Thoracic aorta (tissue), 2 donors: ENCODE results near the gene RRP36. TPM values are rescaled to one million over a fixed set of nuclear protein-coding genes. Genes with fewer than 3 reads are reported as not detected.

Experiments used
- ATAC-seq: fragments of 150-250 bp; one replicate; pipeline ENCODE4 v1.8.0; 2017; ENCODE audit warnings: low read depth; ENCODE audit not compliant: insufficient number of reproducible peaks, low FRiP score
- DNase-seq: peaks from one replicate; pipeline ENCODE4 v3.0.0-alpha.2; 2020; ENCODE audit warnings: low spot score
- H3K27ac ChIP-seq, 2 donors: fragments of 200-600 bp; sonication (generic); 1 replicate in 1 of 2; 2 replicates in 1 of 2; pipeline ENCODE4 v1.5.1; 2016; ENCODE audit warnings: mild to moderate bottlenecking in 2 of 2, moderate library complexity in 2 of 2
- H3K27me3 ChIP-seq: fragments of 200-600 bp; sonication (generic); replicated peaks from 2 replicates; pipeline ENCODE4 v1.6.0; 2016; ENCODE audit warnings: mild to moderate bottlenecking; ENCODE audit not compliant: insufficient read depth
- H3K36me3 ChIP-seq: fragments of 200-600 bp; sonication (generic); one replicate; pipeline ENCODE4 v1.5.1; 2016
- H3K4me1 ChIP-seq, 2 donors: fragments of 200-600 bp; sonication (generic); 1 replicate in 1 of 2; 2 replicates in 1 of 2; pipeline versions ENCODE4 v1.5.1 to v1.6.0; 2016; ENCODE audit warnings: low read depth in 2 of 2, mild to moderate bottlenecking in 1 of 2; ENCODE audit not compliant: control insufficient read depth in 1 of 2
- H3K4me3 ChIP-seq: fragments of 200-600 bp; sonication (generic); 2 replicates; pipeline ENCODE4 v1.5.1; 2016; ENCODE audit warnings: mild to moderate bottlenecking
- H3K9me3 ChIP-seq: fragments of 200-600 bp; sonication (generic); 2 replicates; pipeline ENCODE4 v1.5.1; 2016
- total RNA-seq, 2 donors: library from RNA; depleted of rRNA; stranded (reverse); fragments of >200 nt; gene quantifications; one replicate each; pipeline versions ENCODE4 v1.1.0 to v1.2.3, GENCODE V29; 2016
- TF ChIP-seq, protein P1 (sequence below): fragments of 200-600 bp; sonication (generic); IDR thresholded peaks from one replicate; pipeline ENCODE4 v1.5.1; 2019; ENCODE audit warnings: antibody characterized with exemption

The RRP36 gene
- total RNA-seq, 2 donors from 2014 or later = 61.6 to 76.2 TPM

DNA sequence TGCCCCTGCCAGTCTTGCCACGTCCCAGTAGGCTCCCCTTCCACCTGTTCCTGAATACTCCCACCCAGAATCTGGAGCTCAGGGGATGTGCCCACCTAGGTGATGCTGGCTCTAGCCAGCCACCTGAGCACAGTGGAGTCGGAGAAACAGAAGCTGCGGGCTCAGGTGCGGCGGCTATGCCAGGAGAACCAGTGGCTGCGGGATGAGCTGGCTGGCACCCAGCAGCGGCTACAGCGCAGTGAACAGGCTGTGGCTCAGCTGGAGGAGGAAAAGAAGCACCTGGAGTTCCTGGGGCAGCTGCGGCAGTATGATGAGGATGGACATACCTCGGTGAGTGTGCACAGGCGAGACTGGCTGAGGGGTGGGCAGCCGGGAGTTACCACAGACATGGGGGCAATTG is 41.4 kb downstream of the RRP36 start:
- ATAC-seq (no peak), DNase-seq (no peak)
- Histone ChIP-seq H3K27ac (no peak overlapping the region), H3K4me1 (peaks cover 9 to 25% of the 10 kb centered on the region in 2 donors), H3K36me3 (peaks cover 10% of the 10 kb centered on the region), H3K27me3 (no peaks in the 10 kb centered on the region), H3K4me3 (no peak overlapping the region), H3K9me3 (no peaks in the 10 kb centered on the region)
- TF ChIP-seq, protein P1, sequence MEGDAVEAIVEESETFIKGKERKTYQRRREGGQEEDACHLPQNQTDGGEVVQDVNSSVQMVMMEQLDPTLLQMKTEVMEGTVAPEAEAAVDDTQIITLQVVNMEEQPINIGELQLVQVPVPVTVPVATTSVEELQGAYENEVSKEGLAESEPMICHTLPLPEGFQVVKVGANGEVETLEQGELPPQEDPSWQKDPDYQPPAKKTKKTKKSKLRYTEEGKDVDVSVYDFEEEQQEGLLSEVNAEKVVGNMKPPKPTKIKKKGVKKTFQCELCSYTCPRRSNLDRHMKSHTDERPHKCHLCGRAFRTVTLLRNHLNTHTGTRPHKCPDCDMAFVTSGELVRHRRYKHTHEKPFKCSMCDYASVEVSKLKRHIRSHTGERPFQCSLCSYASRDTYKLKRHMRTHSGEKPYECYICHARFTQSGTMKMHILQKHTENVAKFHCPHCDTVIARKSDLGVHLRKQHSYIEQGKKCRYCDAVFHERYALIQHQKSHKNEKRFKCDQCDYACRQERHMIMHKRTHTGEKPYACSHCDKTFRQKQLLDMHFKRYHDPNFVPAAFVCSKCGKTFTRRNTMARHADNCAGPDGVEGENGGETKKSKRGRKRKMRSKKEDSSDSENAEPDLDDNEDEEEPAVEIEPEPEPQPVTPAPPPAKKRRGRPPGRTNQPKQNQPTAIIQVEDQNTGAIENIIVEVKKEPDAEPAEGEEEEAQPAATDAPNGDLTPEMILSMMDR = no peak

DNA sequence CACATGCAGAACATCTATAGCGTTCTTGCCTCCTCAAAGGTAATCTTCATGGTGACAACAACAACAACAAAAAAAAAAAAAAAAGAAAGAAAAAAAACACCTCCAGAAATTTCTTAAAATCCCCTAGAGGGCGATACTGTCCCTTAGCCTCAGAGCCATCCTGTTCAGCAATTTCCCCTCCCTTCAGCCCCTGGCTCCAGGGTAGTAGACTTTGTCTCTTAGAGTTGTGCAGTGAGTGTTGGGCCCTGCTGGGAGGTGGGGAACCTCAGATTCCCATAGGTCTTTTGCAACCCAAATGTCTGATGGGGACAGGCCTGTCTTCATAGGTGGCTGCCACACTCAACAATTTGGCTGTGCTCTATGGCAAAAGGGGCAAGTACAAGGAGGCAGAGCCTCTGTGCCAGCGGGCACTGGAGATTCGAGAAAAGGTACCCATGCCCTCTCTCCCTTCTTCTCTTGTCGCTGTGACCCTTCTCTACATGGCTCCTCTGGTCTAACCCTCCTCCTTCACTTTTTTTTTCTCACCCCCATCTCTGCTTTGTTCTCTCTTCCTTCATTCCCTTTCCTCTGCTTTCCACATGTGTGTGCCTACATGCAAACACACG is 48.7 kb downstream of the RRP36 start:
- no peak overlapping the region for H3K27ac ChIP-seq
- no peaks in the 10 kb centered on the region for H3K4me1 ChIP-seq
- H3K9me3 ChIP-seq = no peaks in the 10 kb centered on the region
- no peak for ATAC-seq
- DNase-seq = no peak
- no peak overlapping the region for H3K4me3 ChIP-seq
- TF ChIP-seq, protein P1 = no peak
- peaks cover 26% of the 10 kb centered on the region for H3K36me3 ChIP-seq
- H3K27me3 ChIP-seq = no peaks in the 10 kb centered on the region

DNA sequence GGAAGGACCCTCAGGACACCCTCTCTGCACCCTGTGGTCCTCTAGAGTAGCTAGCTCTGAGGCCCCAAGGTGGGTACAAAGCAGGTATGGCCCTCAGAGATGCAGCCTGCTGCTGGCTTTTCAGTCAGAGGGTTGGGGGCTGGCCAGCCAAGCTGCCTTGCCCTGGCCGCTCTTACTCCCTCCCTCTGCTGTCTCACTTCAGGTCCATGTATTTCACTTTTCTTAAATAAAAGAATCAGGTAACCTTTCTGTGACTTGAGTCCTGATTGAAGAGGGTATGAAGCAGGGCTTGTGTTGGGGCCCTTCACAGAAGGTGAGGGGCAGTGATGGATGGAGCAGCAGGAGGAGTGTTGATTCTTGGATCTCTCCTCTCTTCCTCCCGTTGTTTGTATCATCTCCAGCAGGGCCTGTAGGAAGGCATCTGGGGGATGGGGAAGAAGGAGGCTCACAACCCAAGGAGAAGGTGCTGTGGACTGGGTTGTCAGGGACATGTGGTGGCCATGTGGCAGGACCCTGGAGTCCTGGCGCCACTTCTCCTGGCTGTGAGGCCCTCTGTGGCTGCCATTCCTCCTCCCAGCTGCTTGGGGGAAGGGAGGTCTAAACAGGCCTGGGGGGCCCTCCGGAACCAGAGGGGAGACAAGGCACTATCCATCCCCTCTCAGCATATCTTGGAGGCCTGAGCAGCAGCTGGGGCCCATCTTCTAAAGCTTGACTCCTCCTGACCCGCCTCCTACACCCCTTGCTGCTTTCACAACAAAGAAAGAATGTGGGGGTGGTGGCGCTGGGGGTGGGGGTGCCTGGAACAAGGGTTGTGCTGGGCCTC is 53.6 kb downstream of the RRP36 start:
- no peak overlapping the region for H3K27ac ChIP-seq
- no peak overlapping the region for H3K4me3 ChIP-seq

DNA sequence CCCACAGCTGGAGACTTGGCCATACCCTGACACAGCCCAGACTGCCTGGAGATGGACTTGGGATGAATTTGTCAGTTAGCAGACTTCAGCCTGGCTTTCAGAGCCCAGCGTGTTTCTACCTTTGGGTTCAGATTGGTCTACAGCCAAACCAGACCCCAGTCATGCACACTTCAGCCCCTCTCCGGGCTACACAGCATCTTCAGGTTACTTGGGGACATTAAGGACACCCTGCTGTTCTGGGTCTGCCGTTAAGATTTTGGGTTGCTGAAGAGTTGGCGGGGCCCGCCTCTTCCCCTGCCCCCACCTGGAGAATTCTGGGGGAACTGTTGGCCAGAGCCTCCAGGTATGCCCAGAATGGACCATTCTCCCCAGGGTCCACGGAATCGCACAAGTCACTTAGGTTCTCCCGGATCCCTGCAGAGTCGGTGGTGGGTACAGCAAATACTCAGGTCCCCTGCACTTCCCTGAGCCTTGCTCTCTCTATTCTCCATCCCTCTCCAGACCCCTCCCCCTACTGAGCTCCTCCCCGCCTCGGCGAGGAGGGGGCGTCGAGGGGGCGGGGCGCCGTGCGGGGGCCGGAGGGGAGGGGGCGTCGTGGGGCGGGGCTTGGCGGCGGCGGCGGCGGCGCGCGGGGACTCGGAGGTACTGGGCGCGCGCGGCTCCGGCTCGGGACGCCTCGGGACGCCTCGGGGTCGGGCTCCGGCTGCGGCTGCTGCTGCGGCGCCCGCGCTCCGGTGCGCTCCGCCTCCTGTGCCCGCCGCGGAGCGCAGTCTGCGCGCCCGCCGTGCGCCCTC is 54.4 kb downstream of the RRP36 start, which contains the start of gene PTK7:
PTK7 (plus strand) TSS at position 645 of the 794 bp plus-strand sequence. CDS start 175 bp downstream, outside the sequence.
- DNase-seq (no peak), ATAC-seq (no peak)
- Histone ChIP-seq H3K27ac (no peak within 1 kb of the TSS), H3K4me3 (peak within 1 kb of the TSS; percentile 67), H3K9me3 (no peaks in the 10 kb centered on the region), H3K36me3 (peaks cover 17% of the 10 kb centered on the region), H3K27me3 (no peaks in the 10 kb centered on the region), H3K4me1 (peaks cover 8 to 13% of the 10 kb centered on the region in 2 donors)
- TF ChIP-seq, protein P1 = no peak

More for the DNA sequence above, 53.6 kb downstream of the RRP36 start:
- Histone ChIP-seq H3K36me3 (peaks cover 17% of the 10 kb centered on the region), H3K9me3 (no peaks in the 10 kb centered on the region), H3K4me1 (peaks cover 8 to 13% of the 10 kb centered on the region in 2 donors), H3K27me3 (no peaks in the 10 kb centered on the region)
- TF ChIP-seq, protein P1 = no peak
- no peak for ATAC-seq
- no peak for DNase-seq
